ENCODE measurements around the gene ARPP19.

DNA sequence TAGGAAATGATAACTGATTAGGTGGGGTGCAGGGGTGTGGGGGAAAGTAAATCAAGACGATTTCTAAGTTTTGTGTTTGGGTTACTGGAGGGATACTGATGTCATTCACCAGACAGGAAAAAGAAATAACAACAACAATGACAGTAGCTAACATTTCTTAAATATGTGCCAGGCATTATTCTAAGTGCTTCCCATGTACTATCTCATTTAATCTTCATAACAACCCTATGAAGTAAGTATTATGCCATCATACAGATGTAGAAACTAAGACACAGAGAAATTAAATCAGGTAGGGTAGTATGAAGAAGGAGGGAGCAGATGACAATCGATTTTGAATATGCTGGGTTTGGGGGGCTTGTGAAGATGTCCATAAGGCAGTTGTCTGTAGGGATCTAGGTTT lies 53.5 kb downstream of the ARPP19 start:
- TF ChIP-seq, protein P1, sequence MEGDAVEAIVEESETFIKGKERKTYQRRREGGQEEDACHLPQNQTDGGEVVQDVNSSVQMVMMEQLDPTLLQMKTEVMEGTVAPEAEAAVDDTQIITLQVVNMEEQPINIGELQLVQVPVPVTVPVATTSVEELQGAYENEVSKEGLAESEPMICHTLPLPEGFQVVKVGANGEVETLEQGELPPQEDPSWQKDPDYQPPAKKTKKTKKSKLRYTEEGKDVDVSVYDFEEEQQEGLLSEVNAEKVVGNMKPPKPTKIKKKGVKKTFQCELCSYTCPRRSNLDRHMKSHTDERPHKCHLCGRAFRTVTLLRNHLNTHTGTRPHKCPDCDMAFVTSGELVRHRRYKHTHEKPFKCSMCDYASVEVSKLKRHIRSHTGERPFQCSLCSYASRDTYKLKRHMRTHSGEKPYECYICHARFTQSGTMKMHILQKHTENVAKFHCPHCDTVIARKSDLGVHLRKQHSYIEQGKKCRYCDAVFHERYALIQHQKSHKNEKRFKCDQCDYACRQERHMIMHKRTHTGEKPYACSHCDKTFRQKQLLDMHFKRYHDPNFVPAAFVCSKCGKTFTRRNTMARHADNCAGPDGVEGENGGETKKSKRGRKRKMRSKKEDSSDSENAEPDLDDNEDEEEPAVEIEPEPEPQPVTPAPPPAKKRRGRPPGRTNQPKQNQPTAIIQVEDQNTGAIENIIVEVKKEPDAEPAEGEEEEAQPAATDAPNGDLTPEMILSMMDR (IDR thresholded peaks at IDR 0.05 in 2 of 3, conservative IDR thresholded peaks at IDR 0.05 in 1 of 3; ENCODE audit: control insufficient read depth in 2 of 3, extremely low read depth in 1 of 3, insufficient read depth in 1 of 3, low read depth in 3 of 3, low read length in 3 of 3): no peak
- TF ChIP-seq, protein P2, sequence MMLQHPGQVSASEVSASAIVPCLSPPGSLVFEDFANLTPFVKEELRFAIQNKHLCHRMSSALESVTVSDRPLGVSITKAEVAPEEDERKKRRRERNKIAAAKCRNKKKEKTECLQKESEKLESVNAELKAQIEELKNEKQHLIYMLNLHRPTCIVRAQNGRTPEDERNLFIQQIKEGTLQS (IDR thresholded peaks at IDR 0.05; ENCODE audit: borderline replicate concordance, extremely low read depth, low read depth, low read length): no peak
- no peak for TF ChIP-seq SPI1 (IDR thresholded peaks at IDR 0.05; ENCODE audit: borderline replicate concordance, insufficient read depth, low read depth, low read length)
- TF ChIP-seq ZSCAN29 (IDR thresholded peaks at IDR 0.05): no peak
- no peak for TF ChIP-seq POLR2A (IDR thresholded peaks at IDR 0.05; ENCODE audit: low read depth, low read length)
- no peak for TF ChIP-seq NRF1 (conservative IDR thresholded peaks at IDR 0.05; ENCODE audit: low read depth, low read length)
- TF ChIP-seq ZNF274 (IDR thresholded peaks at IDR 0.05; ENCODE audit: insufficient read depth, insufficient read length): no peak

Measured in GM12878 (cell line).